ENCODE measurements around the gene LMO7.

The LMO7 gene

GRCh38 chr13:75838366-75839005, 202.4 kb downstream of the LMO7 start:
- H3K36me3 ChIP-seq (ENCODE audit: control insufficient read depth, insufficient read depth, low read length) = peaks cover 13% of the 10 kb centered on the region
- no peaks in the 10 kb centered on the region for H3K27me3 ChIP-seq (ENCODE audit: control insufficient read depth, insufficient read depth, low read length)
- H3K9ac ChIP-seq (ENCODE audit: low read depth, low read length) = no peak overlapping the region
- H3K27ac ChIP-seq (ENCODE audit: low read depth, low read length) = no peak overlapping the region
- H3K9me3 ChIP-seq (ENCODE audit: control insufficient read depth, insufficient read depth, low read length) = no peaks in the 10 kb centered on the region
- 0 out of 2 replicates have a peak, but pooled peaks cover 5% of the 10 kb centered on the region for H3K4me1 ChIP-seq (ENCODE audit: control insufficient read depth, insufficient read depth, low read length)
- no peak overlapping the region for H3K4me3 ChIP-seq (ENCODE audit: low read depth, low read length)

GRCh38 chr13:75839406-75839805, 203.3 kb downstream of the LMO7 start:
- Histone ChIP-seq H3K9ac (ENCODE audit: low read depth, low read length) (no peak overlapping the region), H3K4me1 (ENCODE audit: control insufficient read depth, insufficient read depth, low read length) (0 out of 2 replicates have a peak, but pooled peaks cover 5% of the 10 kb centered on the region), H3K36me3 (ENCODE audit: control insufficient read depth, insufficient read depth, low read length) (peaks cover 13% of the 10 kb centered on the region), H3K4me3 (ENCODE audit: low read depth, low read length) (no peak overlapping the region), H3K9me3 (ENCODE audit: control insufficient read depth, insufficient read depth, low read length) (no peaks in the 10 kb centered on the region), H3K27ac (ENCODE audit: low read depth, low read length) (no peak overlapping the region), H3K27me3 (ENCODE audit: control insufficient read depth, insufficient read depth, low read length) (no peaks in the 10 kb centered on the region)

- Histone ChIP-seq H3K4me3 (ENCODE audit: low read depth, low read length) (no peak overlapping the region), H3K4me1 (ENCODE audit: control insufficient read depth, insufficient read depth, low read length) (no peaks in the 10 kb centered on the region), H3K36me3 (ENCODE audit: control insufficient read depth, insufficient read depth, low read length) (peaks cover 13% of the 10 kb centered on the region), H3K9me3 (ENCODE audit: control insufficient read depth, insufficient read depth, low read length) (no peaks in the 10 kb centered on the region), H3K27me3 (ENCODE audit: control insufficient read depth, insufficient read depth, low read length) (no peaks in the 10 kb centered on the region), H3K9ac (ENCODE audit: low read depth, low read length) (no peak overlapping the region), H3K27ac (ENCODE audit: low read depth, low read length) (no peak overlapping the region)
Observed at GRCh38 chr13:75841905-75842304, 205.8 kb downstream of the LMO7 start.

GRCh38 chr13:75843074-75843473, 206.9 kb downstream of the LMO7 start:
- no peak overlapping the region for H3K27ac ChIP-seq (ENCODE audit: low read depth, low read length)
- no peaks in the 10 kb centered on the region for H3K27me3 ChIP-seq (ENCODE audit: control insufficient read depth, insufficient read depth, low read length)
- H3K9ac ChIP-seq (ENCODE audit: low read depth, low read length) = no peak overlapping the region
- H3K9me3 ChIP-seq (ENCODE audit: control insufficient read depth, insufficient read depth, low read length) = no peaks in the 10 kb centered on the region
- H3K36me3 ChIP-seq (ENCODE audit: control insufficient read depth, insufficient read depth, low read length) = peaks cover 13% of the 10 kb centered on the region
- no peaks in the 10 kb centered on the region for H3K4me1 ChIP-seq (ENCODE audit: control insufficient read depth, insufficient read depth, low read length)
- no peak overlapping the region for H3K4me3 ChIP-seq (ENCODE audit: low read depth, low read length)

- H3K27me3 ChIP-seq (ENCODE audit: control insufficient read depth, insufficient read depth, low read length) = no peaks in the 10 kb centered on the region
- H3K36me3 ChIP-seq (ENCODE audit: control insufficient read depth, insufficient read depth, low read length) = peaks cover 13% of the 10 kb centered on the region
- no peaks in the 10 kb centered on the region for H3K9me3 ChIP-seq (ENCODE audit: control insufficient read depth, insufficient read depth, low read length)
- no peaks in the 10 kb centered on the region for H3K4me1 ChIP-seq (ENCODE audit: control insufficient read depth, insufficient read depth, low read length)
- no peak overlapping the region for H3K4me3 ChIP-seq (ENCODE audit: low read depth, low read length)
- no peak overlapping the region for H3K9ac ChIP-seq (ENCODE audit: low read depth, low read length)
- H3K27ac ChIP-seq (ENCODE audit: low read depth, low read length) = no peak overlapping the region
Observed at GRCh38 chr13:75843991-75844390, 207.9 kb downstream of the LMO7 start.

- no peak overlapping the region for H3K9ac ChIP-seq (ENCODE audit: low read depth, low read length)
- no peak overlapping the region for H3K27ac ChIP-seq (ENCODE audit: low read depth, low read length)
- H3K4me1 ChIP-seq (ENCODE audit: control insufficient read depth, insufficient read depth, low read length) = no peaks in the 10 kb centered on the region
- no peaks in the 10 kb centered on the region for H3K27me3 ChIP-seq (ENCODE audit: control insufficient read depth, insufficient read depth, low read length)
- H3K9me3 ChIP-seq (ENCODE audit: control insufficient read depth, insufficient read depth, low read length) = no peaks in the 10 kb centered on the region
- no peak overlapping the region for H3K4me3 ChIP-seq (ENCODE audit: low read depth, low read length)
- H3K36me3 ChIP-seq (ENCODE audit: control insufficient read depth, insufficient read depth, low read length) = peaks cover 23% of the 10 kb centered on the region
Observed at GRCh38 chr13:75847588-75847987, 211.5 kb downstream of the LMO7 start.

GRCh38 chr13:75850916-75851315, 214.8 kb downstream of the LMO7 start:
- no peak overlapping the region for H3K27ac ChIP-seq (ENCODE audit: low read depth, low read length)
- no peaks in the 10 kb centered on the region for H3K4me1 ChIP-seq (ENCODE audit: control insufficient read depth, insufficient read depth, low read length)
- no peaks in the 10 kb centered on the region for H3K9me3 ChIP-seq (ENCODE audit: control insufficient read depth, insufficient read depth, low read length)
- peaks cover 17% of the 10 kb centered on the region; the same call in 1 of the 2 replicates for H3K36me3 ChIP-seq (ENCODE audit: control insufficient read depth, insufficient read depth, low read length)
- H3K9ac ChIP-seq (ENCODE audit: low read depth, low read length) = no peak overlapping the region
- H3K4me3 ChIP-seq (ENCODE audit: low read depth, low read length) = no peak overlapping the region
- no peaks in the 10 kb centered on the region for H3K27me3 ChIP-seq (ENCODE audit: control insufficient read depth, insufficient read depth, low read length)

- H3K4me3 ChIP-seq (ENCODE audit: low read depth, low read length) = no peak overlapping the region
- no peaks in the 10 kb centered on the region for H3K27me3 ChIP-seq (ENCODE audit: control insufficient read depth, insufficient read depth, low read length)
- no peak overlapping the region for H3K27ac ChIP-seq (ENCODE audit: low read depth, low read length)
- H3K4me1 ChIP-seq (ENCODE audit: control insufficient read depth, insufficient read depth, low read length) = no peaks in the 10 kb centered on the region
- H3K9ac ChIP-seq (ENCODE audit: low read depth, low read length) = no peak overlapping the region
- no peaks in the 10 kb centered on the region for H3K9me3 ChIP-seq (ENCODE audit: control insufficient read depth, insufficient read depth, low read length)
- H3K36me3 ChIP-seq (ENCODE audit: control insufficient read depth, insufficient read depth, low read length) = peaks cover 8% of the 10 kb centered on the region; the same call in 1 of the 2 replicates
Observed at GRCh38 chr13:75855216-75855615, 219.1 kb downstream of the LMO7 start.

- H3K27me3 ChIP-seq (ENCODE audit: control insufficient read depth, insufficient read depth, low read length) = no peaks in the 10 kb centered on the region
- H3K4me1 ChIP-seq (ENCODE audit: control insufficient read depth, insufficient read depth, low read length) = no peaks in the 10 kb centered on the region
- H3K4me3 ChIP-seq (ENCODE audit: low read depth, low read length) = no peak overlapping the region
- no peaks in the 10 kb centered on the region for H3K9me3 ChIP-seq (ENCODE audit: control insufficient read depth, insufficient read depth, low read length)
- no peak overlapping the region for H3K9ac ChIP-seq (ENCODE audit: low read depth, low read length)
- no peak overlapping the region for H3K27ac ChIP-seq (ENCODE audit: low read depth, low read length)
- peaks cover 1% of the 10 kb centered on the region; the same call in 1 of the 2 replicates for H3K36me3 ChIP-seq (ENCODE audit: control insufficient read depth, insufficient read depth, low read length)
Observed at GRCh38 chr13:75855847-75856246, 219.7 kb downstream of the LMO7 start.

- H3K9me3 ChIP-seq (ENCODE audit: control insufficient read depth, insufficient read depth, low read length) = no peaks in the 10 kb centered on the region
- no peaks in the 10 kb centered on the region for H3K4me1 ChIP-seq (ENCODE audit: control insufficient read depth, insufficient read depth, low read length)
- H3K27ac ChIP-seq (ENCODE audit: low read depth, low read length) = no peak overlapping the region
- no peak overlapping the region for H3K4me3 ChIP-seq (ENCODE audit: low read depth, low read length)
- H3K36me3 ChIP-seq (ENCODE audit: control insufficient read depth, insufficient read depth, low read length) = no peaks in the 10 kb centered on the region; the same call in 1 of the 2 replicates
- H3K9ac ChIP-seq (ENCODE audit: low read depth, low read length) = no peak overlapping the region
- H3K27me3 ChIP-seq (ENCODE audit: control insufficient read depth, insufficient read depth, low read length) = no peaks in the 10 kb centered on the region
Observed at GRCh38 chr13:75857291-75857690, 221.2 kb downstream of the LMO7 start.

- Histone ChIP-seq H3K9me3 (ENCODE audit: control insufficient read depth, insufficient read depth, low read length) (no peaks in the 10 kb centered on the region), H3K4me3 (ENCODE audit: low read depth, low read length) (no peak overlapping the region), H3K4me1 (ENCODE audit: control insufficient read depth, insufficient read depth, low read length) (no peaks in the 10 kb centered on the region), H3K9ac (ENCODE audit: low read depth, low read length) (no peak overlapping the region), H3K36me3 (ENCODE audit: control insufficient read depth, insufficient read depth, low read length) (no peaks in the 10 kb centered on the region), H3K27me3 (ENCODE audit: control insufficient read depth, insufficient read depth, low read length) (no peaks in the 10 kb centered on the region), H3K27ac (ENCODE audit: low read depth, low read length) (no peak overlapping the region)
Observed at GRCh38 chr13:75860935-75861334, 224.8 kb downstream of the LMO7 start.

All from HUES48 (cell line).